ENCODE measurements around the gene UBC.

DNA sequence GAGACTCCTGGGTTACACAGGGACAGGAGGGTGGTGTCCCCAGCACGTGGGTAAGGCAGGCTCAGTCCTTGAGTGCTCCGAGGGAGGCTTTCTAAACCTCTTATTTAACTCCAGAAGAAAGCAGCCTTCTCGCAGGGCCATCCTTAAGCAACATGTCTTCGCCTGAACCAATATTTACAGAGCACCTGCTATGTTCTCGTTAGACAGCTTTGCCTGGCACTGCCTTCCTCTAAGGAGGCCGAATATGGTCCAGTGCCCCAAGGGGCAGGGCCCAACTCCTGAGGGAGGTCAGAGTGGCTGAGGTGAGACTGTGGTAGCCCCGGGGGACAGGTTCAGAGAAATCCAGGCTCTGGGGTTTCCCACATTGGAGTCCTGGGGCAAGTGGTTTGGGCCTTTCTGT, 48.7 kb downstream of the UBC start:
- TF ChIP-seq, protein P1, sequence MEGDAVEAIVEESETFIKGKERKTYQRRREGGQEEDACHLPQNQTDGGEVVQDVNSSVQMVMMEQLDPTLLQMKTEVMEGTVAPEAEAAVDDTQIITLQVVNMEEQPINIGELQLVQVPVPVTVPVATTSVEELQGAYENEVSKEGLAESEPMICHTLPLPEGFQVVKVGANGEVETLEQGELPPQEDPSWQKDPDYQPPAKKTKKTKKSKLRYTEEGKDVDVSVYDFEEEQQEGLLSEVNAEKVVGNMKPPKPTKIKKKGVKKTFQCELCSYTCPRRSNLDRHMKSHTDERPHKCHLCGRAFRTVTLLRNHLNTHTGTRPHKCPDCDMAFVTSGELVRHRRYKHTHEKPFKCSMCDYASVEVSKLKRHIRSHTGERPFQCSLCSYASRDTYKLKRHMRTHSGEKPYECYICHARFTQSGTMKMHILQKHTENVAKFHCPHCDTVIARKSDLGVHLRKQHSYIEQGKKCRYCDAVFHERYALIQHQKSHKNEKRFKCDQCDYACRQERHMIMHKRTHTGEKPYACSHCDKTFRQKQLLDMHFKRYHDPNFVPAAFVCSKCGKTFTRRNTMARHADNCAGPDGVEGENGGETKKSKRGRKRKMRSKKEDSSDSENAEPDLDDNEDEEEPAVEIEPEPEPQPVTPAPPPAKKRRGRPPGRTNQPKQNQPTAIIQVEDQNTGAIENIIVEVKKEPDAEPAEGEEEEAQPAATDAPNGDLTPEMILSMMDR (conservative IDR thresholded peaks at IDR 0.05; ENCODE audit: low read depth, low read length), result no peak
- TF ChIP-seq MAFK (IDR thresholded peaks at IDR 0.05; ENCODE audit: low read depth, low read length), result no peak
- no peak for TF ChIP-seq RAD21 (IDR thresholded peaks at IDR 0.05; ENCODE audit: low read length)
- TF ChIP-seq POLR2A (IDR thresholded peaks at IDR 0.05; ENCODE audit: low read depth, low read length), result no peak
- no peak for TF ChIP-seq MXI1 (IDR thresholded peaks at IDR 0.05; ENCODE audit: borderline replicate concordance, low read depth, low read length)
- TF ChIP-seq, protein P2, sequence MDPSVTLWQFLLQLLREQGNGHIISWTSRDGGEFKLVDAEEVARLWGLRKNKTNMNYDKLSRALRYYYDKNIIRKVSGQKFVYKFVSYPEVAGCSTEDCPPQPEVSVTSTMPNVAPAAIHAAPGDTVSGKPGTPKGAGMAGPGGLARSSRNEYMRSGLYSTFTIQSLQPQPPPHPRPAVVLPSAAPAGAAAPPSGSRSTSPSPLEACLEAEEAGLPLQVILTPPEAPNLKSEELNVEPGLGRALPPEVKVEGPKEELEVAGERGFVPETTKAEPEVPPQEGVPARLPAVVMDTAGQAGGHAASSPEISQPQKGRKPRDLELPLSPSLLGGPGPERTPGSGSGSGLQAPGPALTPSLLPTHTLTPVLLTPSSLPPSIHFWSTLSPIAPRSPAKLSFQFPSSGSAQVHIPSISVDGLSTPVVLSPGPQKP (IDR thresholded peaks at IDR 0.05; ENCODE audit: borderline replicate concordance, low read depth, low read length), result no peak
- no peak for TF ChIP-seq CHD1 (IDR thresholded peaks at IDR 0.05; ENCODE audit: low read depth, low read length)
- TF ChIP-seq FOS (IDR thresholded peaks at IDR 0.05; ENCODE audit: low read depth, low read length), result no peak
- no peak for TF ChIP-seq NFE2L2 (IDR thresholded peaks at IDR 0.05; ENCODE audit: low read depth, low read length)
